GM19372 (cell line): ENCODE data around the gene HIRIP3.
"Not testable (repeated sequence)": the region's sequence is repeated elsewhere in the genome, so short reads cannot be mapped to it uniquely, and the experiment has no call there.

Experiments
- ATAC-seq: cut with Tn5 transposase; IDR thresholded peaks from one replicate; pipeline ENCODE4 v1.9.1; 2021; ENCODE audit warnings: mild to moderate bottlenecking, low read depth, moderate library complexity; ENCODE audit not compliant: unreplicated experiment

The HIRIP3 gene

GRCh38 chr16:29963021-29963743 is 32.2 kb downstream of the HIRIP3 start:
- no peak for ATAC-seq

GRCh38 chr16:29962344-29962994 is 32.9 kb downstream of the HIRIP3 start:
- no peak for ATAC-seq

GRCh38 chr16:29961479-29962343 is 33.7 kb downstream of the HIRIP3 start, which contains the start of gene TMEM219:
Gene TMEM219 (plus strand): TSS chr16:29962079. CDS start chr16:29963144, 1,065 bp downstream.
- ATAC-seq, result peak; percentile 90

- no peak for ATAC-seq
Measured at GRCh38 chr16:29961127-29961478, 34.3 kb downstream of the HIRIP3 start.

GRCh38 chr16:29959821-29960220 is 35.6 kb downstream of the HIRIP3 start:
- ATAC-seq, result not testable (repeated sequence)

- ATAC-seq, result no peak
Measured at GRCh38 chr16:29959293-29959692, 36.1 kb downstream of the HIRIP3 start.

- ATAC-seq, result no peak
Measured at GRCh38 chr16:29958756-29959155, 36.7 kb downstream of the HIRIP3 start.

GRCh38 chr16:29951625-29952365 is 43.6 kb downstream of the HIRIP3 start:
- no peak for ATAC-seq

GRCh38 chr16:29950806-29951461 is 44.5 kb downstream of the HIRIP3 start:
- no peak for ATAC-seq

GRCh38 chr16:29947897-29948296 is 47.5 kb downstream of the HIRIP3 start:
- ATAC-seq, result no peak

GRCh38 chr16:29943846-29944799 is 51.3 kb downstream of the HIRIP3 start:
- no peak for ATAC-seq
